ENCODE data around the gene RNF17. TPM values are rescaled to one million over a fixed set of nuclear protein-coding genes. Genes with fewer than 3 reads are reported as not detected.

The RNF17 gene
- total and polyA plus RNA-seq, 10 of the 15 experiments (the other 5 are each of a cell fraction or from before 2014, with no cell fraction given) = not detected

GRCh38 chr13:24929196-24929595 is 165.2 kb downstream of the RNF17 start:
- H3K27me3 ChIP-seq (replicated peaks in 1 of 2; ENCODE audit: control insufficient read depth in 2 of 2, insufficient read depth in 2 of 2, low read length in 1 of 2) = no peaks in the 10 kb centered on the region; a peak in 1 of 4 replicates
- POLR2A ChIA-PET = no interaction called here
- DNase-seq (ENCODE audit: low read depth, low spot score) = no peak
- SMC1A ChIA-PET (ENCODE audit: uncharacterized antibody, unreplicated experiment) = interaction anchor here (1.5 kb wide), 1 partner anchor 64 kb away, joined by 3 read pairs; no protein-coding TSS in a partner anchor
- H2AFZ ChIP-seq (ENCODE audit: control insufficient read depth, low read depth, low read length) = no peak overlapping the region
- no peaks in the 10 kb centered on the region for H3K79me2 ChIP-seq (ENCODE audit: control insufficient read depth, insufficient read depth, low read length)
- no peak overlapping the region for H3K27ac ChIP-seq (ENCODE audit: control insufficient read depth, insufficient read depth)
- CTCF ChIA-PET = no interaction called here
- ATAC-seq = no peak
- H3K9me3 ChIP-seq (replicated peaks; ENCODE audit: control insufficient read depth, insufficient read depth, low read length) = no peaks in the 10 kb centered on the region; the same call in 1 of the 3 replicates
- no peaks in the 10 kb centered on the region for H3K36me3 ChIP-seq (ENCODE audit: control insufficient read depth in 2 of 2, insufficient read depth in 2 of 2, low read length in 1 of 2)
- in situ Hi-C loops (cut with MboI) = no loop called here
- no peak overlapping the region for H3K4me2 ChIP-seq (ENCODE audit: control insufficient read depth, insufficient read depth)
- no TSS peak for BruUV-seq (replicated peaks)
- RAD21 ChIA-PET (ENCODE audit: unreplicated experiment) = no interaction called here
- 100% methylated on average over 1 of the region's 1 CpG for WGBS (ENCODE audit: insufficient coverage, insufficient replicate concordance, low lambda C conversion rate, missing lambda C conversion rate)
- intact Hi-C loops (cut with micrococcal nuclease; ENCODE audit: unreplicated experiment) = loop anchor here (10.0 kb wide), 1 partner anchor 356 kb away; the partner anchor contains the start of gene MTMR6
- no peak overlapping the region for H3K4me3 ChIP-seq
- H3K4me1 ChIP-seq (ENCODE audit: control insufficient read depth, insufficient read depth, low read length) = peaks cover 4% of the 10 kb centered on the region; the same call in 1 of the 2 replicates
- no peak for FAIRE-seq
- H4K20me1 ChIP-seq (ENCODE audit: control insufficient read depth, insufficient read depth) = no peaks in the 10 kb centered on the region
- TF ChIP-seq ATF3 (IDR thresholded peaks at IDR 0.05; ENCODE audit: borderline replicate concordance, extremely low read depth, low read depth, low read length) = no peak
- no peak for TF ChIP-seq MYB (IDR thresholded peaks at IDR 0.05; ENCODE audit: borderline replicate concordance, low read depth, low read length)
- no peak for TF ChIP-seq GABPA (IDR thresholded peaks at IDR 0.05; ENCODE audit: low read depth)
- no peak for TF ChIP-seq ZNF207 (IDR thresholded peaks at IDR 0.05; ENCODE audit: borderline replicate concordance)
- TF ChIP-seq TAF1 (IDR thresholded peaks at IDR 0.05; ENCODE audit: borderline replicate concordance, low read depth, low read length) = no peak
- no peak for TF ChIP-seq JUND (IDR thresholded peaks at IDR 0.05; ENCODE audit: low read depth, low read length)
- no peak for TF ChIP-seq E4F1 (IDR thresholded peaks at IDR 0.05; ENCODE audit: borderline replicate concordance, partially characterized antibody)
- no peak for TF ChIP-seq EED (IDR thresholded peaks at IDR 0.05; ENCODE audit: low read depth)
- no peak for TF ChIP-seq PBX3 (IDR thresholded peaks at IDR 0.05; ENCODE audit: insufficient replicate concordance, low read depth, low read length)
- no peak overlapping the region for H3K9ac ChIP-seq (ENCODE audit: control insufficient read depth, insufficient read depth, low read length)

Other genes with a start within 250 kb of the RNF17 start
- gene ATP12A, start 83.8 kb upstream of the RNF17 start, total RNA-seq (2014; rRNA removed) = 0.06 TPM in 1 of 2 replicates, not detected in the other
- gene ATP12A, start 83.8 kb upstream of the RNF17 start, total RNA-seq (2014; rRNA removed; fragmentation: Illumina TruSeq; extraction: Trizol) = 0.05 TPM in 1 of 2 replicates, not detected in the other
- gene ATP12A, start 83.8 kb upstream of the RNF17 start, total RNA-seq (2021) = not detected in 2 replicates
- not detected in 2 replicates for gene ATP12A, start 83.8 kb upstream of the RNF17 start, polyA plus RNA-seq (2011; rRNA removed)
- gene ATP12A, start 83.8 kb upstream of the RNF17 start, polyA plus RNA-seq (2014; fragmentation: Illumina TruSeq; extraction: Trizol) = 0.03 and 0.06 TPM in 2 replicates
- gene ATP12A, start 83.8 kb upstream of the RNF17 start, polyA plus RNA-seq (2014; fragmentation: Nextera tagmentation; extraction: Ambion mirVana) = under 1 TPM; 0.02 to 0.08 TPM
- gene ATP12A, start 83.8 kb upstream of the RNF17 start, polyA plus RNA-seq (2014; rRNA removed) = not detected in 2 replicates
- not detected for gene ATP12A, start 83.8 kb upstream of the RNF17 start, polyA plus RNA-seq (2016; fragmentation: Nextera tagmentation; extraction: Ambion mirVana)

Data from GM12878 (cell line).